Measurements from ENCODE around the gene PBX1.

The PBX1 gene

DNA sequence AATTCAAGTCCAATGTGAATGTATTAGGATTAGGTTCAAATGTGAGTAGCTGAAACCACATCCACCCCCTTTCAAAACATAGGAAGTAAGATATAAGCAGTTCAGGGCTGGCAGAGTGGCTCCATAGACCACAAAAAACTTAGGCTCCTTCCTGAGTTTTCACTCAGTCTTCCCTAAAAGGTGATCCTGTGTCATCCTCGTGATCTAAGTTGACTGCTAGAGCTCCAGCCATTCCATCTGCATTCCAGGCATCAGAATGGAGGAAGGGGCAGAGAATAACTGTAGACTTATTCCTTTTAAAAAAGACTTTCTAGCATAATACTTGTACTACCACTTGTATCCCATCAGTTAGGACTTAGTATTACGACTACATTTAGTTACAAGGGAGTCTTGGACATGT, 204.1 kb downstream of the PBX1 start:
- TF ChIP-seq, protein P1, sequence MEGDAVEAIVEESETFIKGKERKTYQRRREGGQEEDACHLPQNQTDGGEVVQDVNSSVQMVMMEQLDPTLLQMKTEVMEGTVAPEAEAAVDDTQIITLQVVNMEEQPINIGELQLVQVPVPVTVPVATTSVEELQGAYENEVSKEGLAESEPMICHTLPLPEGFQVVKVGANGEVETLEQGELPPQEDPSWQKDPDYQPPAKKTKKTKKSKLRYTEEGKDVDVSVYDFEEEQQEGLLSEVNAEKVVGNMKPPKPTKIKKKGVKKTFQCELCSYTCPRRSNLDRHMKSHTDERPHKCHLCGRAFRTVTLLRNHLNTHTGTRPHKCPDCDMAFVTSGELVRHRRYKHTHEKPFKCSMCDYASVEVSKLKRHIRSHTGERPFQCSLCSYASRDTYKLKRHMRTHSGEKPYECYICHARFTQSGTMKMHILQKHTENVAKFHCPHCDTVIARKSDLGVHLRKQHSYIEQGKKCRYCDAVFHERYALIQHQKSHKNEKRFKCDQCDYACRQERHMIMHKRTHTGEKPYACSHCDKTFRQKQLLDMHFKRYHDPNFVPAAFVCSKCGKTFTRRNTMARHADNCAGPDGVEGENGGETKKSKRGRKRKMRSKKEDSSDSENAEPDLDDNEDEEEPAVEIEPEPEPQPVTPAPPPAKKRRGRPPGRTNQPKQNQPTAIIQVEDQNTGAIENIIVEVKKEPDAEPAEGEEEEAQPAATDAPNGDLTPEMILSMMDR (IDR thresholded peaks at IDR 0.05; ENCODE audit: low read depth, low read length, missing control alignments) = no peak
- H3K4me3 ChIP-seq (replicated peaks; ENCODE audit: low read depth, low read length) = no peak overlapping the region
- DNase-seq (ENCODE audit: extremely low read depth, low read depth) = no peak

DNA sequence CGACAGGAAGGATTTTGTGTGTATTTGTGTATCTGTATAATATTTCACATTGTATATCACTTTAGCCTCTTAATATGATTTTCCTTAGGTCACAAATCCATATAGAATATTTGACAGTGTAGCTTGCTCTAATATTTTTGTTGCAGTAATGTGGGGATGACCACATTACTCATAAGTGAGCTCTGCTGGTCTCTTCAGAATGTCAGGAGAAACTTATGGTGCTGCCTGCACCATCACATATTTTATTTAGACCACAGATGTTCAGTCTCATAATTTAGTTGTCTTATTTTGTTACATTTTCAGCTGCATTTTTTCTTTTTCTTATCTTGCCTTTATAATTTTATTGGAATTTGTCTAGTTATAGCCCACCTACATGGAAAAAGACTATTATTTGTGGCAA, 205.3 kb downstream of the PBX1 start:
- DNase-seq (ENCODE audit: extremely low read depth, low read depth) = no peak
- H3K4me3 ChIP-seq (replicated peaks; ENCODE audit: low read depth, low read length) = no peak overlapping the region
- TF ChIP-seq, protein P1 (IDR thresholded peaks at IDR 0.05; ENCODE audit: low read depth, low read length, missing control alignments) = no peak

DNA sequence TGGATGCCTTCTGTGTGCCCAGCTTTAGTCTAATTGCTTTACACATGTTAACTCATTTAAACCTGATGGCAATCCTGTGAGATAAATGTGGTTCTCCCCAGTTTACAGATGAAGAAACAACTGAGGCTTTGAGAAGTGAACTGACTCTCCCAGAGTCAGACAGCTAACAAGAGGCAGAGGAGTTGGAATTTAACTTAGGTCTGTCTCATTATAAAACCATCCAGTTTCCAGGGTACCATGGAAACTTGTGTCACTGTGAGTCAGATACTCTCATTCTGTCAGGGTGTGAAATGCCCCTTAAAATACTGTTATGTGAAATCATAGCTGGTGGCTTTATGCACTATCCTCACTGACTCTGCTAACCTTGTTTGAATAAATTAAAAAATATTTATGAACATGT, 206.6 kb downstream of the PBX1 start:
- DNase-seq (ENCODE audit: extremely low read depth, low read depth) = no peak
- TF ChIP-seq, protein P1 (IDR thresholded peaks at IDR 0.05; ENCODE audit: low read depth, low read length, missing control alignments) = no peak
- no peak overlapping the region for H3K4me3 ChIP-seq (replicated peaks; ENCODE audit: low read depth, low read length)

DNA sequence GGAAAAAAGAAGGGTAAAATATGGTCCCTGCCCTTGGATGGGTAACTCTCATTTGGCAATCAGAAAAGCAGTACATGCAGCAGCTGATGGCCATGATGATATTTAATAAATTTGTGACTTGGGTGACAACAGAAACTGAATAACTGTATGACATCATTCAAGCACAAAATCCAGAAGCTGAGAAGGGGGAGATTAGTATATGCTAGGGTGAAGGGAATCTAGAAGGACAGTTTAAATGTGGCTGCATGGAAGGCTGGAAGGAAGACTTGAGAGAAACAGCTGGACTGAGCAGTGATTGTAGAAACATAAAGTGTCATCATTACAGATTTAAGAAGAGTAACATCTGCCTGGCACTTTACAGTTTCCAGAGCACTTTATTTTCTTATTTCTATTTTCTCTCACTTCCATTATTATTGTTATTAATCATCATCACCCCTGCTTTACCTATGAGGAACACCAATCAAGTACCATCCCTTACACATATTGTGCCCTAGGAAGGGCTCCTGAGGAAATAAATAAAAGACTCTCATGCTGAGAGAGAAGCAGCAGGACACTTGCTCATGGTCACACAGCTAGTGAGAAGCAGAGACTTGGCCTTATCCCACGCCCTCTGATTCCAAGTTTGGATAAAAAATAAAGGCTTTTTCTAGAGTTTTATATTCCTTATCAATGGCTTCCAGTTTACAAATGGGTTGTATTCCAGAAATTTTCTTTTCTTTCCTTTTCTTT, 207.2 kb downstream of the PBX1 start:
- TF ChIP-seq, protein P1 (IDR thresholded peaks at IDR 0.05; ENCODE audit: low read depth, low read length, missing control alignments) = no peak
- no peak for DNase-seq (ENCODE audit: extremely low read depth, low read depth)
- H3K4me3 ChIP-seq (replicated peaks; ENCODE audit: low read depth, low read length) = no peak overlapping the region

DNA sequence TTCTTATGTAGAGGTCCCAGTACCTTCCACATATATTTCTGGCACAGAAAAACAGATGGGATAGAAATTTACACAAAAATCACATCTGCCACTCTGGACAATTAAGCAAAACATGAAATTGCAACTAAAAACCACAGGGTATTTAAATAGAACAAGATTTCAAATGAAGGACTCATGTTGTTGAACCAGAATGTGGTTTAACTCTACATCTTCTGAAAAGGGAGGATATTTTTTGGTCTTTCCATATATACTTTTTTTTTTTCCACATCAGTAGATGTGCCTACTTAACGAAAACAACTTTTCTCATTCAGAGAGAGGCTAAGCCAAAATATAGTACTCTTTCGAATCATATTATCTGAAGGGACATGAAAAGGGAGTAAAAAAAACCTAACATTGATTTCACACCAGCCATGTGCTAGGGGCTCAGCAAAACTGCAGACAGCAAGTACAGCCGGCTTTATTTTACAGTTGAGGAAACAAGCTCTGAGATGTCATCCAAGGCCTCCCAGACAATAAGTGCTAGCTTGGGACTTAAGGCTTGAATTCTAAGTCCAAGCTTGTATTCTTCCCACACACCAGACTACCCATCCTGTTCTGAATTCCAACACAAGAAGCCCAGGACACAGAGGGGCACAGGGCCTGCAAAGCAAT, 208.9 kb downstream of the PBX1 start:
- no peak overlapping the region for H3K4me3 ChIP-seq (replicated peaks; ENCODE audit: low read depth, low read length)
- TF ChIP-seq, protein P1 (IDR thresholded peaks at IDR 0.05; ENCODE audit: low read depth, low read length, missing control alignments) = no peak
- no peak for DNase-seq (ENCODE audit: extremely low read depth, low read depth)

DNA sequence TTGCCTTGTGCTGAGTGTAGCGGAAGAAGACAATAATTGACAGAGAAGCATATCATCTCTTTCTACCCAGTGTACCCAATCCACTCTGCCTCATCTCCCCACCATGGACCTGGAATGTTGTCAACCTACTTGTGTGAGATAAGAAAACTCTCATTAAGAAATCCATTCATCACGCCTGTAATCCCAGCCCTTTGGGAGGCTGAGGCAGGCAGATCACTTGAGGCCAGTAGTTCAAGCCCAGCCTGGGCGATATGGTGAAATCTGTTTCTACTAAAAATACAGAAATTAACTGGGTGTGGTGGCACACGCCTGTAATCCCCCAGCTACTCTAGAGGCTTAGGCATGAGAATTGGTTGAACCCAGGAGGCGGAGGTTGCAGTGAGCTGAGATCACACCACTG, 209.6 kb downstream of the PBX1 start:
- TF ChIP-seq, protein P1 (IDR thresholded peaks at IDR 0.05; ENCODE audit: low read depth, low read length, missing control alignments) = no peak
- no peak overlapping the region for H3K4me3 ChIP-seq (replicated peaks; ENCODE audit: low read depth, low read length)
- DNase-seq (ENCODE audit: extremely low read depth, low read depth) = no peak

All from HFF-Myc (cell line).